Kidney (tissue), 14 donors: ENCODE results near the gene EIF3L. TPM values are rescaled to one million over a fixed set of nuclear protein-coding genes. Genes with fewer than 3 reads are reported as not detected.

Experiments
- DNase-seq, 5 donors: peaks; one replicate each; pipeline ENCODE4 v3.0.0-alpha.2; 2013 to 2020
- FAIRE-seq: peaks from 2 replicates; lab custom pipeline; 2012; peaks lifted over from hg19 to GRCh38; lab: Jason Lieb, UNC
- H3K27ac ChIP-seq, 2 donors: one replicate each; pipeline ENCODE4 v1.7.0; 2013; ENCODE audit warnings: low read depth in 2 of 2, low read length in 2 of 2, inconsistent platforms in 1 of 2
- H3K27me3 ChIP-seq: one replicate; pipeline ENCODE4 v1.7.1; 2013; ENCODE audit warnings: low read length, inconsistent platforms; ENCODE audit not compliant: control insufficient read depth, insufficient read depth
- H3K36me3 ChIP-seq, 3 donors: one replicate each; pipeline versions ENCODE4 v1.7.0 to v1.7.1; 2013; ENCODE audit warnings: low read length in 3 of 3, control low read depth in 1 of 3, inconsistent platforms in 1 of 3; ENCODE audit not compliant: insufficient read depth in 3 of 3, control insufficient read depth in 2 of 3
- H3K4me1 ChIP-seq, 3 donors: one replicate each; pipeline versions ENCODE4 v1.7.0 to v1.7.1; 2013; ENCODE audit warnings: low read length in 3 of 3, inconsistent platforms in 1 of 3, low read depth in 1 of 3; ENCODE audit not compliant: control insufficient read depth in 2 of 3, insufficient read depth in 2 of 3
- H3K4me3 ChIP-seq, 3 donors: one replicate each; pipeline versions ENCODE4 v1.7.0 to v1.8.1; 2013; ENCODE audit warnings: low read length in 3 of 3, control low read depth in 1 of 3, inconsistent platforms in 1 of 3
- H3K9ac ChIP-seq, 3 donors: one replicate each; pipeline versions ENCODE4 v1.7.0 to v1.7.1; 2013; ENCODE audit warnings: low read length in 3 of 3, control low read depth in 1 of 3, inconsistent platforms in 1 of 3
- H3K9me3 ChIP-seq, 3 donors: one replicate each; pipeline versions ENCODE4 v1.7.0 to v1.7.1; 2013; ENCODE audit warnings: low read length in 3 of 3, control low read depth in 1 of 3, inconsistent platforms in 1 of 3; ENCODE audit not compliant: control insufficient read depth in 2 of 3, insufficient read depth in 1 of 3
- intact Hi-C: fragments of 100-400 bp; cut with DNase I; formaldehyde crosslinking; loops from one replicate; pipeline ENCODE4 v1.11.1; 2022
- polyA plus RNA-seq: library from polyadenylated mRNA; stranded (reverse); fragments of 350-450 nt; fragmentation: Illumina TruSeq; extraction: RNeasy Lipid Tissue Mini Kit (QIAGEN cat#74804); gene quantifications from one replicate; pipeline ENCODE4 v1.2.3, GENCODE V29; 2014; ENCODE audit warnings: low read depth, low replicate concordance; ENCODE audit not compliant: insufficient read depth
- total RNA-seq: library from RNA; stranded (reverse); fragmentation: NEBNext Ultra II Directional; extraction: Animal tissue kit (Norgen Biotek cat#: 25700); gene quantifications from one replicate; pipeline ENCODE4 v1.2.1, GENCODE V29; 2021
- TF ChIP-seq, protein P1 (sequence below): IDR thresholded peaks from 3 replicates; pipeline ENCODE4 v1.5.1; 2012; ENCODE audit warnings: mild to moderate bottlenecking, moderate library complexity, borderline replicate concordance; ENCODE audit not compliant: insufficient read depth; ENCODE audit errors: extremely low read depth
- donor health status: control.
- donor health status: control.
- donor health status: control.
- donor health status: control.
- donor health status: control.
- donor health status: DM: yes; HTN: yes; CAD: no.
- donor health status: Normal renal cell carcinoma (clear cell type).

The EIF3L gene
- total and polyA plus RNA-seq, 2 donors from 2014 or later, result 352 to 376 TPM

DNA sequence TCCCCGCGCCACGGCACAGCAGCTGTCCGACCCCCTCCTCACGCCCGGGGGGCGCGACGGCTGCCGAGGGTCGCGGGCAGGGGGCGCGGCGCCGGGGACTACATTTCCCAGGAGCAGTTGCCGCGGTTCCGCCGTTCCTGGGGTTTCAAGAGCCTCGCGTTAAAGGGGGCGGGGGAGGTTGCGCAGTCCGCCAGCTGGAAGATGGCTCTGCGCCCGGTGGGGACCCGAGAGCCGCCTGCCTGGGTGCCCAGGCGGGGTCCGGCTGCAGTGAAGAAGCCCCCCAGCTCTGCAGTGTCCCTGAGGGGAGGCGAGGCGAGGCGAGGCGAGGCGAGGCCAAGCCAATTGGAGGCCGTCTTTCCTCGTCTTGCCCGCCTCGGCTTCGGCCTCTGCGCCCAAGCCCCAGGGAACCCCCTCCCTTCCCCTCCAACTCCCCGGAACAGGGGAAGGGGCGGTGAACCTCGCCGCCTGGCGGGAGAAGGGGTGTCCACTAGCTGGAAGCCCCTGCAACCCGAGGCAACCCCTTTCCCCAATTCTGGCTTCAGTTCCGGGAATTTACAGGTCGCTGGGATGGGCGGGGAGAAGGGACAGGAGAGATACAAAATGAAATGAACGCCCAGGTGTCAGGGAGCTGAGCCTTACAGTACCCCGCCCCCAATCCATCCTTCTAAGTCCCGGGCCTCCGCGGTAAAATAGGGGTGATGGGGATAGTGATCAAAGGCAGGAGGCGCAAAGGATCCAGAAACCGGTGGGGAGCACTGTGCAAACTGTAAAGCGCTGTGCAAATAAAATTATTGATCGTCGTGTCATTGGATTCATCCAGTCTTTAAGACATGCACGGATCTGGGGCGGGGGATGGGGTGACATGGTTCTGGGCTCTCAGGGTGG lies 46.7 kb upstream of the EIF3L start:
- Histone ChIP-seq H3K27ac (peak overlapping the region; percentile 28 to 71), H3K4me1 (peaks cover 0 to 15% (median 13%) of the 10 kb centered on the region in 3 donors), H3K9me3 (no peaks in the 10 kb centered on the region), H3K27me3 (no peaks in the 10 kb centered on the region), H3K36me3 (no peaks in the 10 kb centered on the region), H3K4me3 (peak overlapping the region; percentile 50 to 71 (median 60)), H3K9ac (peak overlapping the region; percentile 33 to 80 (median 60))
- TF ChIP-seq, protein P1, sequence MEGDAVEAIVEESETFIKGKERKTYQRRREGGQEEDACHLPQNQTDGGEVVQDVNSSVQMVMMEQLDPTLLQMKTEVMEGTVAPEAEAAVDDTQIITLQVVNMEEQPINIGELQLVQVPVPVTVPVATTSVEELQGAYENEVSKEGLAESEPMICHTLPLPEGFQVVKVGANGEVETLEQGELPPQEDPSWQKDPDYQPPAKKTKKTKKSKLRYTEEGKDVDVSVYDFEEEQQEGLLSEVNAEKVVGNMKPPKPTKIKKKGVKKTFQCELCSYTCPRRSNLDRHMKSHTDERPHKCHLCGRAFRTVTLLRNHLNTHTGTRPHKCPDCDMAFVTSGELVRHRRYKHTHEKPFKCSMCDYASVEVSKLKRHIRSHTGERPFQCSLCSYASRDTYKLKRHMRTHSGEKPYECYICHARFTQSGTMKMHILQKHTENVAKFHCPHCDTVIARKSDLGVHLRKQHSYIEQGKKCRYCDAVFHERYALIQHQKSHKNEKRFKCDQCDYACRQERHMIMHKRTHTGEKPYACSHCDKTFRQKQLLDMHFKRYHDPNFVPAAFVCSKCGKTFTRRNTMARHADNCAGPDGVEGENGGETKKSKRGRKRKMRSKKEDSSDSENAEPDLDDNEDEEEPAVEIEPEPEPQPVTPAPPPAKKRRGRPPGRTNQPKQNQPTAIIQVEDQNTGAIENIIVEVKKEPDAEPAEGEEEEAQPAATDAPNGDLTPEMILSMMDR, result no peak
- DNase-seq, result peak; percentile 81 to 92 (median 89)
- intact Hi-C loops, result no loop called here
- no peak for FAIRE-seq

DNA sequence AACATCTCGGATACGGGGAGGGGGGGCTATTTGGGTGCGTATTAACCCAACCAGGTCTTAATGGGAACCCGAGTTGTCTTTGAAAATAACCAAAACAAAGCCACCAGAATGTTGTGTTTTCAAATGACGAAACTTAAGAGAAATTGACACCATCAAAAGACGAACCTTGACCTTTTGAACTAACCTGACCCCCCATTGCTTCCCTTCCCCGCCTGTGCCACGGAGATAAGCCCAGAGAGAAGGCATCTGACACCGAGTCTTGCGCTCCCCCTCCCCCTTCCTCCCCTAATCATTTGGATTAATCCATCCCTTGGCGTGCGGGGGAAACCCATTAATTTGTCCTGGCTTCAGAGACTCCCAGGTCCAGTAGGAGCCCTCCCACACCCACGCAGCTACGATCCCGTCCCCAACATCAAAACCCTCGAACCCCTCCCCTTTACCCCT lies 46.0 kb upstream of the EIF3L start:
- Histone ChIP-seq H3K9me3 (no peaks in the 10 kb centered on the region), H3K4me1 (peaks cover 0 to 15% (median 11%) of the 10 kb centered on the region in 3 donors), H3K9ac (peak overlapping the region in 1 of 3 donors; percentile 80), H3K36me3 (no peaks in the 10 kb centered on the region), H3K27me3 (no peaks in the 10 kb centered on the region), H3K4me3 (peak overlapping the region in 2 of 3 donors; percentile 50 to 71), H3K27ac (no peak overlapping the region)
- DNase-seq (peak in 2 of 5 donors; percentile 58 to 75), FAIRE-seq (no peak)
- intact Hi-C loops, result no loop called here
- TF ChIP-seq, protein P1, result no peak

DNA sequence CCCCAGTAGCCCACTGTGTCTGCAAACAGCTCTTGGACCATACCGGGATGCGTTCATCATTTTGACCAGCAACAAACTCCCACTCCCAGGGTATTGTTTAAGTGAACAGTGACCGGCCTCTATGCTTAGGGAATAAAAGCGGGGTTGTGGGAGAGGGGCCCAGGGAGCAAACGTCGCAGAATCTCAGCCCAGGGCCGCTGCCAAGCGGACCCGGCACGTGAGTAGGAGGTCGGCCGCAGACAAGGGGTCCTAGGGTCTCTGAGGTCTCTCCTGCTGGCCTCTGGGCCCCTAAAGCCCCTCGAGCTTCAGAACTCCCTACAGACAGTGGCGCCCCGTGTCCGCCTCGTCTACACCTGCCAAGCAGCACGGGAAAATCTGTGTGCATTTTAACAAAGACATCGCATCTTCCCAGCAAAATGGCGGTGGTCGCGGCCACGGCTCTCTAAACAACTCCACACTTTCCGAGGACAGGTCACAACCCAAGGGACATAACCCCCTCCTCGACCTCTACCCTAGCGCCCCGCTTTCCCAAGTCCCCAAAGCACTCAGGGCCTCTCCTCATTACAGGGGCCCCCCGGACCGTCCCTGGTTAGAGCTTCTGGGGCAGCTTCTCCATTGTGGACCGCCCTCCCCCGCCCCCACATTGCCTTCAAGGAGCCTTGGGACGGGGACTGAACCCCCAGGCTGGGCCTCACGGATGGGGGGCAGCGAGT lies 45.4 kb upstream of the EIF3L start:
- TF ChIP-seq, protein P1, result no peak
- no peaks in the 10 kb centered on the region for H3K27me3 ChIP-seq
- intact Hi-C loops, result no loop called here
- DNase-seq, result peak in 3 of 5 donors; percentile 45 to 84 (median 69)
- no peak for FAIRE-seq
- no peaks in the 10 kb centered on the region for H3K36me3 ChIP-seq
- H3K4me3 ChIP-seq, result peak overlapping the region in 1 of 3 donors; percentile 41
- no peak overlapping the region for H3K9ac ChIP-seq
- no peak overlapping the region for H3K27ac ChIP-seq
- no peaks in the 10 kb centered on the region for H3K9me3 ChIP-seq
- peaks cover 0 to 15% (median 14%) of the 10 kb centered on the region in 3 donors for H3K4me1 ChIP-seq
